GM21423 (cell line): Measurements from ENCODE around the gene SLC36A1.

Experiments
- ATAC-seq: cut with Tn5 transposase; IDR thresholded peaks from one replicate; pipeline ENCODE4 v1.9.1; 2021; ENCODE audit warnings: mild to moderate bottlenecking, moderate library complexity; ENCODE audit not compliant: unreplicated experiment

Gene SLC36A1

DNA sequence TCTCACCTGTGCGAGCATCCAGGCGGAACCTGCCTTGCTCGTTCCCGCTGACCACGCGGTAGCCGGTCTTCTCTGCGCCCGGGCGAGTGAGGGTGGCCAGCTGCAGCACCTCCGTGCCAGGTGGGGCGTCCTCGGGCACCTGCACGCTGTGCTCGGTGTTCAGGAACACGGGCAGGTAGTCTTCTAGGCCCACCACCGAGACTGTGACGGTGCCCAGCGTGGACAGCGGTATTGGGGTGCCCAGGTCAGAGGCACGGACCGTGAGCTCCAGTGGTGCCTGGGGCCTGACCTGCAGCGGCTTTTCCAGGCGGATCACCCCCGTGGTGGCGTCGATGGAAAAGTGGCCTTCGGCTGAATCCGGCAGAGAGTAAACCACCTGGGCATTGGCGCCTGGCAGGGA, 84.2 kb downstream of the SLC36A1 start:
- no peak for ATAC-seq

DNA sequence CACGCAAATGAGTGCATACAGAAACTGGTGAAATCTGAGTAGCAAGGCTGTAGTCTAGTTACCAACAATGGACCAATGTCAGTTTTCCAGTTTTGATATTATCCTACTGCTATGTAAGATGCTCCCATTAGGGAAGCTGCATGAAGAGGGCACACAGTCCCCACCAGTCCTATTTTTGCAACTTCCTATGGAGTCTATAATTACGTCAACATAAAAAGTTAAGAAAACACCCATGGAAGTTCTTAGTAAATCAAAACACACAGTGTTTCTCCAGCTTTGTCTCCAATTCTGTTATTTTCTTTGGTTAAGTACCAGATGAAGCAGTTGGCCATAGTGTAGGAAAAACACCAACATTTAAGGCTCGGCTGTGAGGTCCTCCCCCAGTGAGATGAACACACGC, 85.0 kb downstream of the SLC36A1 start:
- ATAC-seq: no peak

DNA sequence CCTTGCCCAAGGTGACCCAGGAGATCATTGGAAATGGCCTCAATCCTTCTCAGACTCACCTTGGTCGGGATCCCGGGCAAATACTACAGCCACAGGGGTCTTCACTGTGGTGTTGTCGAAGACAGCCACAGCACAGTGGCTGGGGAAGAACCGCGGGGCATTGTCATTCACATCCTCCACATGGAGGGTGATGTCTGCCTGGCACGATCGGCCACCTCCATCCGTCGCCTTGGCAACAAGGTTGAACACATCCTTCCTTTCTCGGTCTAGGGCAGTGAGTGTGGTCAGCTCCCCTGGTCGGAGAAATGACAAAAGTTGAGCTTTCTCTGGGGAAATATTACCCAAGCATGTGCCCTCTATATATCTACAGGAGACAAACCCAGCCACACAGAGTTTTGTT, 86.9 kb downstream of the SLC36A1 start:
- no peak for ATAC-seq

DNA sequence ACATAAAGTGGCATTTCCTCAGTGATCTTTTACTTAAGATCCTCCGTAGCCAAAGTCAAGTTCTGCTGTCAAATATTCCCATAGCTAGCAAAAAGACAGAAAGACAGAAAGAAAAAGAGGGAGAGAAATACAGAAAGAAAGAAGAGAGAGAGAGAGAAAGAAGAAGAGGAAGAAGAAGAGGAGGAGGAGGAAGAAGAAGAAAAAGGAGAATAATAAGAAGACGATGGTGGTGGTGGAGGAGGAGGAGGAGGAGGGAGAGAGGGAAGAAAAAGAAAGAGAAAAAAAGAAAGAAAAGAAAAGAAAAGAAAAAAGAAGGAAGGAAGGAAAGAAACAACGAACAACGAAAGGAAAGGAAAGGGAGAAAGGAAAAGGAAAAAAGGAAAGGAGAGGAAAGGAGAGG, 89.6 kb downstream of the SLC36A1 start:
- ATAC-seq: no peak

DNA sequence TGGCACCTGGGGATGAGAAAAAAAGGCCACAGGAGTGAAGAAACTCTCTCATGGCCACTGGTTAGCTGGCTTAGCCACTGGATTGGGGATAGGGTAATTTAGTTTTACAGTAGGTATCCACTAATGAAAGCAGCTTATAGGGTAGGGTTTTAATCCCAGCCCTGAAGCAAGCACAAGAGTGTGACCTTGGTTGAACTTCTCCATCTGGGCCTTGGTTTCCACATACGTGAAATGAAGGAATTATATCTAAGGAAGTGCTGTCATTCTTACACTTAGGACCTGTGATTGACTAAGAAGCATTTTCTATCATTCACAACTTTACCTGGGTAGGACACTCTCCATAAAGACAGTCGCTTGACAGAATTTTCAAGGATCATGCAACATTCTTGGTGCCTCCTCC, 94.2 kb downstream of the SLC36A1 start:
- no peak for ATAC-seq
